H1 (cell line): Measurements from ENCODE around the gene CHMP5. TPM values are rescaled to one million over a fixed set of nuclear protein-coding genes. Genes with fewer than 3 reads are reported as not detected.

ENCODE experiments used
- CTCF ChIA-PET: fragments of 300-600 bp; sonication (Branson Sonifier 250); formaldehyde crosslinking; loops from one replicate; lab custom pipeline; 2021; ENCODE audit not compliant: partially characterized antibody; lab: Charles Lee
- POLR2A ChIA-PET: fragments of 300-600 bp; sonication (Branson Sonifier 250); formaldehyde crosslinking; loops from one replicate; lab custom pipeline; 2021; ENCODE audit warnings: inconsistent platforms; ENCODE audit not compliant: partially characterized antibody; lab: Charles Lee
- DNase-seq, 2 experiments: peaks; one replicate each; pipeline versions ENCODE4 v3.0.0 to v3.0.0-alpha.2; 2010 to 2022; ENCODE audit warnings: low spot score in 2 of 2, low read depth in 1 of 2, mixed read lengths in 1 of 2
- FAIRE-seq: peaks from 2 replicates; lab custom pipeline; 2011; peaks lifted over from hg19 to GRCh38; lab: Jason Lieb, UNC
- H2AFZ ChIP-seq: 2 replicates; pipeline ENCODE4 v1.8.1; 2012; ENCODE audit warnings: low read length, inconsistent platforms
- H2AK5ac ChIP-seq: 2 replicates; pipeline ENCODE4 v1.6.1; 2013; ENCODE audit warnings: low read depth, low read length
- H2BK120ac ChIP-seq: replicated peaks from 2 replicates; pipeline ENCODE3; 2013; ENCODE audit warnings: low read depth, low read length, inconsistent platforms
- H2BK12ac ChIP-seq: 2 replicates; pipeline ENCODE4 v1.6.1; 2013; ENCODE audit warnings: low read depth, low read length
- H2BK15ac ChIP-seq: 2 replicates; pipeline ENCODE4 v1.6.1; 2013; ENCODE audit warnings: low read length
- H2BK20ac ChIP-seq: 2 replicates; pipeline ENCODE4 v1.6.1; 2013; ENCODE audit warnings: low read length
- H2BK5ac ChIP-seq: 2 replicates; pipeline ENCODE4 v1.6.1; 2013; ENCODE audit warnings: low read depth, low read length
- H3K14ac ChIP-seq: 2 replicates; pipeline ENCODE4 v1.6.1; 2013; ENCODE audit warnings: inconsistent platforms; ENCODE audit not compliant: insufficient read length
- H3K18ac ChIP-seq: 2 replicates; pipeline ENCODE4 v1.6.1; 2013; ENCODE audit warnings: low read length; ENCODE audit errors: extremely low read depth
- H3K23ac ChIP-seq: 2 replicates; pipeline ENCODE4 v1.6.1; 2013; ENCODE audit warnings: inconsistent platforms; ENCODE audit not compliant: insufficient read length
- H3K23me2 ChIP-seq: 2 replicates; pipeline ENCODE4 v1.6.1; 2013; ENCODE audit warnings: low read depth, low read length
- H3K27ac ChIP-seq: 2 replicates; pipeline ENCODE4 v1.6.1; 2011; ENCODE audit warnings: low read depth, low read length, inconsistent platforms
- H3K27me3 ChIP-seq, 4 experiments: replicated peaks in 1 of 4; 1 replicate in 1 of 4; 2 replicates in 3 of 4; pipeline versions ENCODE4 v1.6.1 to v1.8.1; 2011 to 2013; ENCODE audit warnings: low read length in 3 of 4, mild to moderate bottlenecking in 3 of 4, inconsistent platforms in 2 of 4, mixed read lengths in 2 of 4, moderate library complexity in 1 of 4; ENCODE audit not compliant: control insufficient read depth in 3 of 4, insufficient read depth in 3 of 4; ENCODE audit errors: extremely low read depth in 1 of 4
- H3K36me3 ChIP-seq, 4 experiments: 2 replicates each; pipeline versions ENCODE4 v1.6.1 to v1.8.1; 2011 to 2013; ENCODE audit warnings: mild to moderate bottlenecking in 4 of 4, low read length in 3 of 4, moderate library complexity in 2 of 4, control low read depth in 1 of 4, inconsistent platforms in 1 of 4; ENCODE audit not compliant: insufficient read depth in 4 of 4, control insufficient read depth in 2 of 4
- H3K4ac ChIP-seq: replicated peaks from 2 replicates; pipeline ENCODE3; 2013; ENCODE audit warnings: low read length, low read depth, mixed read lengths, inconsistent platforms; ENCODE audit not compliant: insufficient read length
- H3K4me1 ChIP-seq, 4 experiments: replicated peaks in 1 of 4; 1 replicate in 1 of 4; 2 replicates in 3 of 4; pipeline versions ENCODE4 v1.6.1 to v1.8.1; 2011 to 2013; ENCODE audit warnings: low read length in 3 of 4, inconsistent platforms in 2 of 4, mixed read lengths in 1 of 4; ENCODE audit not compliant: insufficient read depth in 4 of 4, control insufficient read depth in 3 of 4
- H3K4me2 ChIP-seq, 2 experiments: 2 replicates each; pipeline versions ENCODE4 v1.6.1 to v1.8.1; 2011 to 2013; ENCODE audit warnings: low read depth in 2 of 2, low read length in 2 of 2, control low read depth in 1 of 2, inconsistent platforms in 1 of 2, mild to moderate bottlenecking in 1 of 2; ENCODE audit not compliant: insufficient read depth in 1 of 2
- H3K4me3 ChIP-seq, 4 experiments: fragments of 200-600, 300-600 bp in 1 of 4; sonication (generic), shearing (Covaris generic), sonication (Bioruptor Twin) in 1 of 4; 2 replicates each; pipeline versions ENCODE4 v1.5.1 to v1.8.1; 2011 to 2016; ENCODE audit warnings: low read length in 4 of 4, low read depth in 3 of 4, control low read depth in 2 of 4, inconsistent platforms in 2 of 4, mild to moderate bottlenecking in 2 of 4, mixed read lengths in 1 of 4, moderate library complexity in 1 of 4; ENCODE audit not compliant: insufficient read depth in 2 of 4; ENCODE audit errors: extremely low read depth in 1 of 4
- H3K56ac ChIP-seq: replicated peaks from 2 replicates; pipeline ENCODE3; 2013; ENCODE audit warnings: low read depth, mild to moderate bottlenecking, mixed read lengths, low read length, inconsistent platforms; ENCODE audit not compliant: insufficient read length
- H3K79me1 ChIP-seq: 2 replicates; pipeline ENCODE4 v1.6.1; 2013; ENCODE audit warnings: low read depth, low read length, control low read depth
- H3K79me2 ChIP-seq, 2 experiments: 2 replicates each; pipeline versions ENCODE4 v1.6.1 to v1.8.1; 2012 to 2013; ENCODE audit warnings: low read length in 2 of 2, mild to moderate bottlenecking in 2 of 2, inconsistent platforms in 1 of 2; ENCODE audit not compliant: insufficient read depth in 2 of 2, control insufficient read depth in 1 of 2
- H3K9ac ChIP-seq, 4 experiments: replicated peaks in 1 of 4; 1 replicate in 1 of 4; 2 replicates in 3 of 4; pipeline versions ENCODE4 v1.6.1 to v1.8.1; 2011 to 2013; ENCODE audit warnings: low read depth in 3 of 4, low read length in 3 of 4, control low read depth in 2 of 4, mild to moderate bottlenecking in 2 of 4, moderate library complexity in 2 of 4, inconsistent platforms in 1 of 4; ENCODE audit errors: extremely low read depth in 1 of 4
- H3K9me3 ChIP-seq, 2 experiments: 2 replicates each; pipeline versions ENCODE4 v1.6.1 to v1.8.1; 2012 to 2013; ENCODE audit warnings: mild to moderate bottlenecking in 2 of 2, moderate library complexity in 2 of 2, control low read depth in 1 of 2, inconsistent platforms in 1 of 2, low read depth in 1 of 2, low read length in 1 of 2, mixed read lengths in 1 of 2; ENCODE audit not compliant: insufficient read depth in 2 of 2
- H4K20me1 ChIP-seq, 2 experiments: replicated peaks in 1 of 2; 2 replicates each; pipeline versions ENCODE3 to v1.8.1; 2011 to 2013; ENCODE audit warnings: inconsistent platforms in 2 of 2, low read length in 2 of 2, mild to moderate bottlenecking in 1 of 2; ENCODE audit not compliant: insufficient read depth in 2 of 2, control insufficient read depth in 1 of 2
- H4K5ac ChIP-seq: 2 replicates; pipeline ENCODE4 v1.6.1; 2013; ENCODE audit warnings: low read length, low read depth, mixed read lengths, inconsistent platforms; ENCODE audit not compliant: insufficient read length
- H4K8ac ChIP-seq: 2 replicates; pipeline ENCODE4 v1.8.0; 2013; ENCODE audit warnings: mild to moderate bottlenecking, moderate library complexity, low read length, inconsistent platforms; ENCODE audit not compliant: insufficient read depth; ENCODE audit errors: extremely low read depth
- H4K91ac ChIP-seq: replicated peaks from 2 replicates; pipeline ENCODE3; 2013; ENCODE audit warnings: low read length, mixed read lengths, inconsistent platforms; ENCODE audit not compliant: insufficient read length
- BACH1 ChIP-seq: IDR thresholded peaks from 2 replicates; pipeline ENCODE4 v1.6.1; 2012; ENCODE audit warnings: low read length, improper control_type of control experiment
- GABPA ChIP-seq: IDR thresholded peaks from 2 replicates; pipeline ENCODE4 v1.6.1; 2011; ENCODE audit warnings: mild to moderate bottlenecking, low read length, moderate library complexity, borderline replicate concordance; ENCODE audit not compliant: insufficient read depth
- JUN ChIP-seq: IDR thresholded peaks from 2 replicates; pipeline ENCODE4 v1.6.1; 2011; ENCODE audit warnings: low read depth, mild to moderate bottlenecking, improper control_type of control experiment, low read length
- NRF1 ChIP-seq: IDR thresholded peaks from 2 replicates; pipeline ENCODE4 v1.6.1; 2011; ENCODE audit warnings: mild to moderate bottlenecking, low read depth, low read length, improper control_type of control experiment
- YY1 ChIP-seq: IDR thresholded peaks from 2 replicates; pipeline ENCODE4 v1.6.1; 2011; ENCODE audit warnings: low read depth, mild to moderate bottlenecking, low read length
- WGBS, 2 experiments: shearing (Covaris generic) in 1 of 2; methylation state at CpG; one replicate each; pipeline versions ENCODE4 v1.1.6 to v1.1.7; 2013 to 2015; ENCODE audit warnings: low lambda C conversion rate in 2 of 2, mixed read lengths in 2 of 2, inconsistent platforms in 1 of 2, low coverage in 1 of 2, missing lambda C conversion rate in 1 of 2; ENCODE audit not compliant: insufficient replicate concordance in 2 of 2, insufficient coverage in 1 of 2, insufficient read length in 1 of 2; ENCODE audit errors: extremely low coverage in 1 of 2, missing lambda C conversion rate in 1 of 2; 5-methylcytosine and 5-hydroxymethylcytosine counted together
- polyA plus RNA-seq, 7 experiments: library from polyadenylated mRNA; depleted of rRNA in 3 of 7; stranded (reverse) in 5 of 7; unstranded in 2 of 7; fragments of >200 nt in 5 of 7; fragments of 200-250 nt in 2 of 7; gene quantifications; 1 replicate in 5 of 7; 2 replicates in 1 of 7; 4 replicates in 1 of 7; pipeline versions ENCODE4 v1.2.1 to v1.2.3, GENCODE V29; 2011 to 2013; ENCODE audit warnings: missing spikeins in 2 of 7, mixed read lengths in 2 of 7
- total RNA-seq: library from RNA; stranded (reverse); fragmentation: NEBNext Ultra II Directional; extraction: Animal tissue kit (Norgen Biotek cat#: 25700); gene quantifications from 2 replicates; pipeline ENCODE4 v1.2.1, GENCODE V29; 2021

Gene CHMP5
- total and polyA plus RNA-seq, 2 of the 8 experiments (the other 6 are each of a cell fraction or from before 2014, with no cell fraction given), result 25.0 to 47.3 TPM

GRCh38 chr9:33227008-33227398, 37.8 kb upstream of the CHMP5 start:
- no peak overlapping the region for H4K5ac ChIP-seq
- no peaks in the 10 kb centered on the region for H3K9me3 ChIP-seq
- no peak overlapping the region for H3K18ac ChIP-seq
- H3K4me2 ChIP-seq, result no peak overlapping the region
- H3K14ac ChIP-seq, result no peak overlapping the region
- no peak overlapping the region for H3K9ac ChIP-seq
- H2BK20ac ChIP-seq, result no peak overlapping the region
- H4K8ac ChIP-seq, result no peak overlapping the region
- DNase-seq (no peak), FAIRE-seq (no peak)
- no peak overlapping the region for H2BK5ac ChIP-seq
- H3K4ac ChIP-seq, result no peak overlapping the region
- no peaks in the 10 kb centered on the region for H3K27me3 ChIP-seq
- H2BK12ac ChIP-seq, result no peak overlapping the region
- H3K27ac ChIP-seq, result no peak overlapping the region
- H3K79me1 ChIP-seq, result no peaks in the 10 kb centered on the region
- no peaks in the 10 kb centered on the region for H3K36me3 ChIP-seq
- H2AFZ ChIP-seq, result no peak overlapping the region
- no peak overlapping the region for H3K4me3 ChIP-seq
- H3K79me2 ChIP-seq, result no peaks in the 10 kb centered on the region
- H3K4me1 ChIP-seq, result peaks cover 0 to 2% (median 0%) of the 10 kb centered on the region in 4 experiments; a peak in 1 of 7 replicates
- no peak overlapping the region for H2BK15ac ChIP-seq
- no peaks in the 10 kb centered on the region for H3K23me2 ChIP-seq
- ChIA-PET POLR2A (interaction anchor here (1.2 to 1.9 kb wide), 3 partner anchors 14 to 202 kb away, joined by 3 to 7 read pairs (median 3); partner anchors contain the start of genes DNAJA1 and SMU1), CTCF (interaction anchor here (0.6 to 3.2 kb wide), 25 partner anchors 10 to 363 kb away, joined by 3 to 55 read pairs (median 8); partner anchors contain the start of gene SPINK4)
- H2BK120ac ChIP-seq, result no peak overlapping the region
- no peaks in the 10 kb centered on the region for H4K20me1 ChIP-seq
- H3K56ac ChIP-seq, result no peak overlapping the region
- 87% methylated on average over 10 of the region's 10 CpGs; no CpG with 5 or more reads in 1 of the 2 experiments for WGBS, 2 experiments
- no peak overlapping the region for H3K23ac ChIP-seq
- H4K91ac ChIP-seq, result no peak overlapping the region
- H2AK5ac ChIP-seq, result no peak overlapping the region
- TF ChIP-seq BACH1, result no peak
- no peak for TF ChIP-seq YY1
- no peak for TF ChIP-seq GABPA
- TF ChIP-seq NRF1, result no peak
- no peak for TF ChIP-seq JUN
